ENCODE measurements around the gene PRR36.

PRR36 gene

DNA sequence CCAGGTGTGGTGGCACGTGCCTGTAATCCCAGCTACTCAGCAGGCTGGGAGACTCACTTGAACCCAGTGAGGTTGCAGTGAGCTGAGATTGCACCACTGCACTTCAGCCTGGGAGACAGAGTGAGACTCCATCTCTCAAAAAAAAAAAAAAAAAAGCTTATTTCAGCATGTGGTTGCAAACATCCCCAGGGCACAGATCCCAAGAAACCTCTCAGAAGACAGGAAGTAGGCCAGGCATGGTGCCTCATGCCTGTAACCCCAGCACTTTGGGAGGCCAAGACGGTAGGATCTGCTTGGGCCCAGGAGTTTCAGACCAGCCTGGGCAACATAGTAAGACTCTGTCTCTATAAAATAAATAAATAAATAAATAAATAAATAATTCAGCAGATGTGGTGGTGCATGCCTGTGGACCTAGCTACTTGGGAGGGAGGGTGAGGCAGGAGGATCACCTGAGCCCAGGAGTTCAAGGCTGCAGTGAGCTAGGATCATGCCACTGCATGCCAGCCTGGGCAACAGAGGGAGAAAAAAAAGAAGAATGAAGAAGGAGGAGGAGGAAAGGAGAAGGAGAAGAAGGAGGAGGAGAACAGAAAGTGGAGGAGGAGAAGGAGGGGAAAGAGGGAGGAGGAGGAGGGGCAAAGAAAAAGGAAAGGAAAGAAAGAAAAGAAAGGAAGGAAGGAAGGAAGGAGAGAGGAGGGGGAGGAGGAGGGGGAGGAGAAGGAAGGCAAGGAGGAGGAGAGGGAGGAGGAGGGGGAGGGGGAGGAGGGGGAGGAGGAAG, 9.8 kb upstream of the PRR36 start:
- no peak for TF ChIP-seq CTCF (conservative IDR thresholded peaks at IDR 0.05; ENCODE audit: low read depth, low read length)
- DNase-seq (ENCODE audit: low read depth), result peak; percentile 34
- no peak overlapping the region for H3K4me3 ChIP-seq (ENCODE audit: low read depth, low read length)

GRCh38 chr19:7883105-7883504, 8.9 kb upstream of the PRR36 start:
- no peak for DNase-seq (ENCODE audit: low read depth)
- TF ChIP-seq CTCF (conservative IDR thresholded peaks at IDR 0.05; ENCODE audit: low read depth, low read length), result no peak
- no peak overlapping the region for H3K4me3 ChIP-seq (ENCODE audit: low read depth, low read length)

GRCh38 chr19:7881910-7882309, 7.7 kb upstream of the PRR36 start:
- no peak for DNase-seq (ENCODE audit: low read depth)
- TF ChIP-seq CTCF (conservative IDR thresholded peaks at IDR 0.05; ENCODE audit: low read depth, low read length), result no peak
- H3K4me3 ChIP-seq (ENCODE audit: low read depth, low read length), result no peak overlapping the region

DNA sequence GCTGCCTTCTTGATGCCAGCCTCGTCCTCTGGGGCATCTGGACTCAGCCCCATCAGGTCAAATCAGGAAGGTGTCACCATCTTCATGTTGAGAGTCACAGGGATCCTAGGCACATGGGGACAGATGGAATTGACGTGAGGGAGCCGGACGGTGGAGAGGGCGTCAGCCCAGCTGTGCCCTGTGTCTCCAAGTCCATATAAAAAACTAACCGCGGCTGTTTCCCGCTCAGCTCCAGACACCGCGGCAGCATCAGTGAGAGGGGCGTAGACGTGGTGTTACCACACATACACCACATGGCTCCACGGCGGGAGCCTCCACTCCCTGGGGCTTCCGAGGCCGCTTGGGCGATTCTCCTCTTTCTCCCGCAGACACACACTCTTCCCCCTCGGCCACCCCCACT, 5.6 kb upstream of the PRR36 start:
- no peak for DNase-seq (ENCODE audit: low read depth)
- no peak for TF ChIP-seq CTCF (conservative IDR thresholded peaks at IDR 0.05; ENCODE audit: low read depth, low read length)
- no peak overlapping the region for H3K4me3 ChIP-seq (ENCODE audit: low read depth, low read length)

DNA sequence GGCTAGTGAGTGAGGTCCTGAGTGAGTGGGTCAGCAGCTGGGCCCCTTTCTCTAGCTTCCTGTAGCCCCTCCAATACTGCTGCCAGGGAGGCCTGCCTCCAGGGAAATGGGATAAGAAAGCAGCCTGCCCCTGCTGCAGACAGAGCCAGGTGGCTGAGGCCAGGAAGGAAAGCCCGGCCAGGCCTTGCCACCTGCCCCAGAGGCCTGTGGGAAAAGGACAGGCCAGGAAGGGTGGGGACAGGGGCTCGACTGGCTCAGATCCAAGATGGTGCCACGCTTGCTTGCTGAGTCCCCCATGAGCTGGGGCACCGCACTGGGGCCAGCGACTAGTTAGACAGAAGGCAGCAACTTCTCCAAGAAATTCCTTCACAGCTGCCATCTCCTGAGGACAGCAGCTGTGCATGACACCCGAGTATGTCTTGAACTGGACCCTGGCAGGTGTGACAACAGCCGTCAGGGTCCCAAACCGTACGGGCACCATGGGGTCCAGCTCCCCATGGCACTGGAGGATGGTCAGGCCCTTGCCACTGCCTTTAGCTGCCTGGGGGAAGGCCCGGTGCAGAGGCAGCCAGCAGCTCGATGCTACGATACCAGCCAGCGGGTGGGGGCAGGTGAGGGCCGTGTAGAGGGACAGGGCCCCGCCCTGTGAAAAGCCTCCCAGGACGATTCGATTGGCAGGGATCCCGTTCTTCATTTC, 5.1 kb upstream of the PRR36 start:
- no peak for DNase-seq (ENCODE audit: low read depth)
- no peak for TF ChIP-seq CTCF (conservative IDR thresholded peaks at IDR 0.05; ENCODE audit: low read depth, low read length)
- no peak overlapping the region for H3K4me3 ChIP-seq (ENCODE audit: low read depth, low read length)

DNA sequence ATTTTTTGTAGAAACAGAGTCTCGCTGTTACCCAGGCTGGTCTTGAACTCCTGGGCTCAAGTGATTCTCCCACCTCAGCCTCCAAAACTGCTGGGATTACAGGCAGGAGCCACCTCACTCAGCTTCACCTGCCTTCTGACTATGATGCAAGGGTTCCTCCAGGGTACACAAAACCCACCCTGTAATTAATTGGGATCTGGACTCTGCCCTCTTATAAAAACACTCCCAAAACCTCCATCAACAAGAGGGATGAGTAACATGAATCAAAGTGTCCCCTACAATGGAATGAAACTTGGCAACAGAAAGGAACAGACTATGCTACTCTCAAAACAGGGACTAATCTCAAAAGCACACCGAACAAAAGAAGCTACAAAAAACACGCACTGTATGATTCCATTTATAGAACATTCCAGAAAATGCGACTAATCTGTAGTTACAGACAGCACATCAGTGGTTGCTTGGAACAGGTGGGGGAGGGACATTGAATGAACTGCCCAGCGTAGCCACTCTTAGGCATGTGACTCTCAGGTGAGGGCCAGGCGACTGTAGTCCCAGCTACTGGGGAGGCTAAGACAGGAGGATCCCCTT, 3.2 kb upstream of the PRR36 start:
- no peak for DNase-seq (ENCODE audit: low read depth)
- TF ChIP-seq CTCF (conservative IDR thresholded peaks at IDR 0.05; ENCODE audit: low read depth, low read length), result no peak
- no peak overlapping the region for H3K4me3 ChIP-seq (ENCODE audit: low read depth, low read length)

All from choroid plexus epithelial cell (primary cell).